COLO668 (cell line): ENCODE data around the gene DNMT3B.

Experiments
- DNase-seq: peaks from one replicate; lab custom pipeline; 2025; ENCODE audit not compliant: unreplicated experiment; lab: John Stamatoyannopoulos, UW

Gene DNMT3B

GRCh38 chr20:32849577-32849976, 87.4 kb downstream of the DNMT3B start:
- DNase-seq = no peak

GRCh38 chr20:32855387-32855786, 93.2 kb downstream of the DNMT3B start:
- DNase-seq = no peak

- no peak for DNase-seq
Observed at GRCh38 chr20:32858189-32858588, 96.0 kb downstream of the DNMT3B start.
